GM12891 (cell line): ENCODE results near the gene NOL9.

Experiments used
- PAX5 ChIP-seq: IDR thresholded peaks from 2 replicates; pipeline ENCODE4 v1.6.1; 2011; ENCODE audit warnings: low read length, moderate library complexity, mild to moderate bottlenecking; ENCODE audit not compliant: insufficient read depth, severe bottlenecking
- POLR2A ChIP-seq: IDR thresholded peaks from 2 replicates; pipeline ENCODE4 v1.6.1; 2011; ENCODE audit warnings: low read depth, low read length, control low read depth
- POLR2AphosphoS5 ChIP-seq: IDR thresholded peaks from 2 replicates; pipeline ENCODE4 v1.6.1; 2011; ENCODE audit warnings: low read depth, low read length, control low read depth
- POU2F2 ChIP-seq: IDR thresholded peaks from 2 replicates; pipeline ENCODE4 v1.6.1; 2011; ENCODE audit warnings: low read depth, mild to moderate bottlenecking, control low read depth, low read length, moderate library complexity
- SPI1 ChIP-seq: IDR thresholded peaks from 2 replicates; pipeline ENCODE4 v1.6.1; 2011; ENCODE audit warnings: low read depth, low read length, control low read depth
- TAF1 ChIP-seq: IDR thresholded peaks from 2 replicates; pipeline ENCODE4 v1.6.1; 2011; ENCODE audit warnings: low read depth, low read length, control low read depth

GRCh38 chr1:6585841-6586240 lies 31.5 kb upstream of the NOL9 start:
- TF ChIP-seq POLR2A: no peak
- TF ChIP-seq SPI1: no peak
- no peak for TF ChIP-seq POLR2AphosphoS5
- no peak for TF ChIP-seq POU2F2
- no peak for TF ChIP-seq TAF1
- no peak for TF ChIP-seq PAX5
